GM12874 (cell line): ENCODE results near the gene GCKR.

Experiments used
- CTCF ChIP-seq: IDR thresholded peaks from 2 replicates; pipeline ENCODE4 v1.5.1; 2011; ENCODE audit warnings: low read depth, mild to moderate bottlenecking, control low read depth, low read length, moderate library complexity; ENCODE audit not compliant: insufficient read depth

Gene GCKR

DNA sequence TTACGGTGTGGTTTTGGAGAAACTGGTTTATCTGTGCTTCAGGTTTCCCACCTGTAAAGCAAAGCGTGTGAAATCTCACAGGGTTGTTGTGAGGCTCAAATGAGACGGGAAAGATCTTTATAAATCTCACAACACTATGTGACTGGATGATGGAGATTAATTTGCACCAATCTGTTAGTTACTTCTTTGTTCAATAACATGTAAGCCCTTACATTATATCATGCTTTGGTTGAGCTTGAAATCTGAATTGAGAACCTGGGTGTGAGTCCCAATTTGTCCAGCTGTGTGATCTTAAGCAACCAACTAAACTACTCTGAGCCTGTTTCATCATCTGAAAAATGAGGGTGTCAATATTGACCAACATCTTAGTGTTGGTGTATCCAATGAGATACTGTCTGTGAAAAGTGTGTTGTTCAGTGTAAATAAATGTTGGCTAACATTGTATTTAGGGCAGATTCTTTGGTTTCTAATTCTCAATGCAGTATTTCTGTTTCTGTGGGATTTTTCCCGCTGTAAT, 741 bp upstream of the GCKR start:
- TF ChIP-seq CTCF: no peak

- no peak for TF ChIP-seq CTCF
Measured at GRCh38 chr2:27497288-27497627, 619 bp downstream of the GCKR start.

DNA sequence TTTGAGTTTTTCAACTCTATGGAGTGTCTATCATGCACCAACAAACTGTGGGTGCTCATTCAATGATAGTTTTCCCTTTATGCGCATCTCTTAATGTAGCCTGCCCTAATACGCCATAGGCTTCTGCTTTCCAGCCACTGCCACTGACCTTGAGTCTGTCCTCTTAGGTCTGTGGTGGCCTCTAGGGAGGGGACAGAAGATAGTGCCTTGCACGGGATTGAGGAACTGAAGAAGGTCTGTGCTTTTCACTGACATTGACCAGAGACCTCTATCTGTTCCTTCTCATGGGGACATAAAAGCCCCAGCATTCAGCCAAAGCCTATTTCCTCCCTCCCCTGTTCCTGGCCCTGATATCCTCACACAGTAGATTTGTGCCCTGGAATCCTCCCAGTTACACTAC, 2.3 kb downstream of the GCKR start:
- no peak for TF ChIP-seq CTCF

DNA sequence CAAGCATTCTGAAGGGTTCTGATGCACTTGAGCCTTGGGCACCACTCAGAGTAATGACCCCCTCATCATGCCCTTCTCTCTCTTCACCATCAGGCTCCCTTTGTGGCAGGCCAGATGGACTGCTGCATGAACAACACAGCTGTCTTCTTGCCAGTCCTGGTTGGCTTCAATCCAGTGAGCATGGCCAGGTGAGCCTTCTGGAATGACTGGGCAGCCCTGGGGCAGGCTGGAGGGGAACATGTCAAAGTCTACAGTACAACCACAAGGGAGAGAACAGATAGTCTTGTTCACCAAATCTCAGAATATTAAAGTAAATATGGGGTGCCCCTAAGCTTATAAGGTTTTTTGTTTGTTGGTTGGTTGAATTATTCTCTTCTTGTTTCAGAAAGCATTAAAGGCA, 4.4 kb downstream of the GCKR start:
- no peak for TF ChIP-seq CTCF

DNA sequence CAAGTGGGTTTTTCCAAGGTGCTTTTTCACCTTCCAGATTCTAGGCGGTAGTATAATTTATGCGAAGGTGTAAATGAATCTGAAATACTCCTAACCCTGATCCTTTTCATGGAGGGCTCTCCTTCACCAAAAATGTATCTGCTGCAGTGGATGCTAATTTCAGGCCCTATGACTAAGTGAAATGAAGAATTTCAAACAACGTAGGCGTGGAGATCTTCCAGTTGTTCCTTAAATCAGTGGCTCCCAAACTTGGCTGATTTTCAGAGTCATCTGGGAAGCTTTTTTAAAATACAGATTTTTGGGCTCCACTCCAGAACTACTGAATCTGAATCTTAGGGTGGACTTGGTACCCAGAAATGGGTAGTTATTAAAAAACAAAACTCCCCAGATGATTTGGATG, 5.5 kb downstream of the GCKR start:
- no peak for TF ChIP-seq CTCF

DNA sequence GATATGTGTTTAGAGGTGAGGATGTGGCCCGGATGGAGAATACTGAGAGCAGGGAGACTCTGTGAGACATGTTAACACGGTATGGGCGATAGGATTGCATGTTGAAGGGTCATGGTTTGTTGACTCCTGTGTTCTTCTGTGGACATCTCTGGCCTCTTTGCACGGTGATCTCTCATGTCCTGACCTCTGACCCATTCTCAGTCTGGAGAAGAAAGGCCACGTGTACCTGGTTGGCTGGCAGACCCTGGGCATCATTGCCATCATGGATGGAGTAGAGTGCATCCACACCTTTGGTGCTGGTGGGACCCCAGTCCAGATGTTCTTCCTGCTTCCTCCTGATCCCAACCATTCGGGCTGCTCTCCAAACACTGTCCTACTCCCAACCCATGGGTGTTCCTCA, 9.9 kb downstream of the GCKR start:
- no peak for TF ChIP-seq CTCF

DNA sequence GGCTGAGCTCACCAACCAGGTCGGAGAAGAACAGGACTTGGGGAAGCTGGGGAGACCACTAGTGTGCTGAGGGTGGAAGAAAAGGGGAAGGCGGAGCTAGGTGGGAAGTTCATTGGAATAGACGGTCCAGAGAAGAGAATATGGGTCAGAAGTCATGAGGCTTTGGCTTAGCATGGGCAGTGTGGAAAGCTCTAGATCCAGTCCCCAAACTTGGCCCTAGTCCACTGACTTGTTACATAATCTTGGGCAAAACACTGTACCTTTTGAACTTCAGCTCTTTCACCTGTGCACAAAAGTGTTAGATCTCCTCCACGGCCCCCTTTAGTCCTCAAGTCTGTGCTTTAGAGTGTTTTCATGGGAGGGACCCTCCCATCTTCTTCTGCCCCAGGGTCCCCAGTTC, 10.7 kb downstream of the GCKR start:
- no peak for TF ChIP-seq CTCF

- no peak for TF ChIP-seq CTCF
Measured at GRCh38 chr2:27509326-27509725, 12.7 kb downstream of the GCKR start.
